Transverse colon (tissue), 4 donors: ENCODE measurements around the gene ZNF213. TPM values are rescaled to one million over a fixed set of nuclear protein-coding genes. Genes with fewer than 3 reads are reported as not detected.
A peak's percentile ranks its signal among the peaks of the same experiment; 100 is the strongest.

Source experiments
- DNase-seq: peaks from one replicate; pipeline ENCODE4 v3.0.0-alpha.2; 2019
- H3K27ac ChIP-seq, 4 donors: fragments of 200-600 bp; sonication (generic); 2 replicates each; pipeline ENCODE4 v1.5.1; 2016 to 2018; ENCODE audit warnings: inconsistent platforms in 4 of 4
- H3K27me3 ChIP-seq: fragments of 200-600 bp; sonication (generic); 2 replicates; pipeline ENCODE4 v1.5.1; 2017; ENCODE audit warnings: inconsistent platforms
- H3K36me3 ChIP-seq, 4 donors: fragments of 200-600 bp; sonication (generic); 2 replicates each; pipeline ENCODE4 v1.5.1; 2017 to 2019; ENCODE audit warnings: inconsistent platforms in 4 of 4
- H3K4me1 ChIP-seq, 4 donors: fragments of 200-600 bp; sonication (generic); 2 replicates each; pipeline ENCODE4 v1.5.1; 2017 to 2020; ENCODE audit warnings: inconsistent platforms in 4 of 4
- H3K4me3 ChIP-seq, 4 donors: fragments of 200-600 bp; sonication (generic); 1 replicate in 1 of 4; 2 replicates in 3 of 4; pipeline versions ENCODE4 v1.5.1 to v1.6.1; 2017 to 2019; ENCODE audit warnings: inconsistent platforms in 4 of 4
- H3K9me3 ChIP-seq, 2 donors: fragments of 200-600 bp; sonication (generic); 2 replicates each; pipeline ENCODE4 v1.5.1; 2017 to 2019; ENCODE audit warnings: inconsistent platforms in 2 of 2
- CTCF ChIP-seq, 5 experiments: fragments of 200-600 bp in 3 of 5; fragments of 450-650 bp in 2 of 5; sonication (generic) in 3 of 5; IDR thresholded peaks; 1 replicate in 2 of 5; 2 replicates in 3 of 5; pipeline ENCODE4 v1.5.1; 2016 to 2017; ENCODE audit warnings: antibody characterized with exemption in 5 of 5, inconsistent platforms in 3 of 5, mild to moderate bottlenecking in 2 of 5, moderate library complexity in 1 of 5
- EP300 ChIP-seq: sonication (generic); formaldehyde crosslinking; IDR thresholded peaks from one replicate; pipeline ENCODE4 v1.6.1; 2017; ENCODE audit warnings: antibody characterized with exemption, low read depth
- POLR2A ChIP-seq: fragments of 450-650 bp; IDR thresholded peaks from one replicate; pipeline ENCODE4 v1.6.1; 2016; ENCODE audit warnings: antibody characterized with exemption, mild to moderate bottlenecking, moderate library complexity
- POLR2AphosphoS5 ChIP-seq, 3 donors: sonication (generic); formaldehyde crosslinking; IDR thresholded peaks; one replicate each; pipeline ENCODE4 v1.6.1; 2016; ENCODE audit warnings: antibody characterized with exemption in 3 of 3
- WGBS, 2 donors: methylation state at CpG; one replicate each; pipeline ENCODE4 v1.1.5; 2018; ENCODE audit warnings: low coverage in 1 of 2; 5-methylcytosine and 5-hydroxymethylcytosine counted together
- in situ Hi-C, 4 donors: fragments of 200-750 bp; cut with MboI; loops; one replicate each; pipeline versions ENCODE4 v1.15.0 to v1.15.1; 2017; ENCODE audit warnings: low sequenced_read_pairs in 3 of 4, low pct_ligation_motif_present in 1 of 4, low pct_unique_long_range_greater_than_20kb in 1 of 4
- intact Hi-C: fragments of 100-400 bp; cut with DNase I; formaldehyde crosslinking; loops from one replicate; pipeline ENCODE4 v1.15.1; 2023; ENCODE audit warnings: low total_unique reads
- total RNA-seq, 4 donors: library from RNA; depleted of rRNA; stranded (reverse); fragments of >200 nt; gene quantifications; one replicate each; pipeline ENCODE4 v1.1.0, GENCODE V29; 2016

Gene ZNF213
- total RNA-seq, 4 donors from 2014 or later = 12.1 to 64.3 (median 16.1) TPM

- Histone ChIP-seq H3K4me3 (peak overlapping the region in 2 of 4 donors; percentile 22 to 35), H3K36me3 (no peaks in the 10 kb centered on the region), H3K9me3 (no peaks in the 10 kb centered on the region), H3K27ac (no peak overlapping the region), H3K27me3 (peaks cover 100% of the 10 kb centered on the region), H3K4me1 (peaks cover 0 to 21% (median 19%) of the 10 kb centered on the region in 4 donors)
- no peak for DNase-seq
- in situ Hi-C loops (no loop called here), intact Hi-C loops (no loop called here)
- 7 to 12% methylated on average over 11 to 41 of the region's 42 CpGs for WGBS, 2 donors
- TF ChIP-seq CTCF (IDR thresholded peaks at IDR 0.05) (no peak), POLR2A (no peak), EP300 (no peak), POLR2AphosphoS5 (IDR thresholded peaks at IDR 0.05) (no peak)
Measured at GRCh38 chr16:3183445-3184139, 48.8 kb downstream of the ZNF213 start.

GRCh38 chr16:3186946-3187690, 52.3 kb downstream of the ZNF213 start:
- no peak for DNase-seq
- in situ Hi-C loops = no loop called here
- WGBS, 2 donors = 63 to 71% methylated on average over 9 to 23 of the region's 23 CpGs
- no peak overlapping the region for H3K4me3 ChIP-seq
- H3K27ac ChIP-seq = no peak overlapping the region
- peaks cover 100% of the 10 kb centered on the region for H3K27me3 ChIP-seq
- TF ChIP-seq CTCF (IDR thresholded peaks at IDR 0.05) (no peak), POLR2A (no peak), EP300 (no peak), POLR2AphosphoS5 (IDR thresholded peaks at IDR 0.05) (no peak)
- H3K36me3 ChIP-seq = no peaks in the 10 kb centered on the region
- intact Hi-C loops = no loop called here
- H3K9me3 ChIP-seq = no peaks in the 10 kb centered on the region
- peaks cover 5 to 40% (median 32%) of the 10 kb centered on the region in 4 donors for H3K4me1 ChIP-seq

- H3K9me3 ChIP-seq = no peaks in the 10 kb centered on the region
- no peak within 1 kb of the TSS for H3K27ac ChIP-seq
- 6 to 7% methylated on average over 6 to 51 of the region's 51 CpGs for whole genome bisulfite sequencing, 2 donors
- DNase-seq = no peak
- TF ChIP-seq POLR2AphosphoS5 (IDR thresholded peaks at IDR 0.05) (no peak), CTCF (IDR thresholded peaks at IDR 0.05) (no peak), EP300 (no peak), POLR2A (no peak)
- H3K4me1 ChIP-seq = peaks cover 5 to 33% (median 25%) of the 10 kb centered on the region in 4 donors
- in situ Hi-C loops = no loop called here
- peaks cover 100% of the 10 kb centered on the region for H3K27me3 ChIP-seq
- H3K4me3 ChIP-seq = peak within 1 kb of the TSS in 1 of 4 donors; percentile 2
- no peaks in the 10 kb centered on the region for H3K36me3 ChIP-seq
- intact Hi-C loops = no loop called here
Measured at GRCh38 chr16:3187798-3188674, 53.2 kb downstream of the ZNF213 start, which contains the start of gene OR1F1. Gene OR1F1 (plus strand): TSS chr16:3188204.

- H3K9me3 ChIP-seq = no peaks in the 10 kb centered on the region
- H3K27ac ChIP-seq = no peak overlapping the region
- intact Hi-C loops (no loop called here), in situ Hi-C loops (no loop called here)
- H3K27me3 ChIP-seq = peaks cover 100% of the 10 kb centered on the region
- no peaks in the 10 kb centered on the region for H3K36me3 ChIP-seq
- WGBS, 2 donors = 8% methylated on average over 13 of the region's 13 CpGs; no CpG with 5 or more reads in 1 of the 2 donors
- H3K4me1 ChIP-seq = peaks cover 5 to 27% (median 19%) of the 10 kb centered on the region in 4 donors
- DNase-seq = no peak
- H3K4me3 ChIP-seq = peak overlapping the region in 1 of 4 donors; percentile 2
- no peak for TF ChIP-seq POLR2AphosphoS5 (IDR thresholded peaks at IDR 0.05)
Measured at GRCh38 chr16:3188675-3188924, 53.8 kb downstream of the ZNF213 start.
